Activated T-helper 2 cell treated with anti-CD3 and anti-CD28 coated beads, Interferon-gamma antibody, Interleukin-2, Interleukin-4, amounts not matched to agents 10 μg/mL and 5 μg/mL and 100 μg/mL, durations not matched to agents 14 hours and 24 hours and 36 hours (primary cell): ENCODE measurements around the gene RASGEF1C. TPM values are rescaled to one million over a fixed set of nuclear protein-coding genes. Genes with fewer than 3 reads are reported as not detected.

Source experiments
- DNase-seq: peaks from one replicate; pipeline ENCODE4 v3.0.0; 2021; ENCODE audit warnings: low spot score
- H3K27ac Mint-ChIP-seq: one replicate; pipeline ENCODE4 v1.8.0; 2021; ENCODE audit warnings: mixed read lengths
- H3K27me3 Mint-ChIP-seq: one replicate; pipeline ENCODE4 v1.8.0; 2021; ENCODE audit warnings: low read depth, mixed read lengths
- H3K36me3 Mint-ChIP-seq: one replicate; pipeline ENCODE4 v1.8.0; 2021; ENCODE audit warnings: low read depth, mixed read lengths
- H3K4me1 Mint-ChIP-seq: one replicate; pipeline ENCODE4 v1.8.0; 2021; ENCODE audit warnings: low read depth, mixed read lengths
- H3K4me3 Mint-ChIP-seq: one replicate; pipeline ENCODE4 v1.8.0; 2021; ENCODE audit warnings: low read depth, mild to moderate bottlenecking, moderate library complexity, mixed read lengths
- H3K9me3 Mint-ChIP-seq: one replicate; pipeline ENCODE4 v1.8.0; 2021; ENCODE audit warnings: mixed read lengths
- intact Hi-C: fragments of 100-400 bp; cut with micrococcal nuclease; formaldehyde crosslinking; loops from one replicate; pipeline ENCODE4 v1.15.1; 2023
- total RNA-seq: library from RNA; stranded (reverse); gene quantifications from 2 replicates; pipeline ENCODE4 v1.2.3, GENCODE V29; 2022

RASGEF1C gene
- total RNA-seq, 1 donor from 2014 or later = not detected

- no peaks in the 10 kb centered on the region for H3K36me3 Mint-ChIP-seq
- intact Hi-C loops = no loop called here
- no peak overlapping the region for H3K27ac Mint-ChIP-seq
- H3K4me1 Mint-ChIP-seq = no peaks in the 10 kb centered on the region
- DNase-seq = no peak
- no peaks in the 10 kb centered on the region for H3K27me3 Mint-ChIP-seq
- H3K4me3 Mint-ChIP-seq = no peak overlapping the region
- no peaks in the 10 kb centered on the region for H3K9me3 Mint-ChIP-seq
Measured at GRCh38 chr5:180172447-180173197, 36.4 kb downstream of the RASGEF1C start.

DNA sequence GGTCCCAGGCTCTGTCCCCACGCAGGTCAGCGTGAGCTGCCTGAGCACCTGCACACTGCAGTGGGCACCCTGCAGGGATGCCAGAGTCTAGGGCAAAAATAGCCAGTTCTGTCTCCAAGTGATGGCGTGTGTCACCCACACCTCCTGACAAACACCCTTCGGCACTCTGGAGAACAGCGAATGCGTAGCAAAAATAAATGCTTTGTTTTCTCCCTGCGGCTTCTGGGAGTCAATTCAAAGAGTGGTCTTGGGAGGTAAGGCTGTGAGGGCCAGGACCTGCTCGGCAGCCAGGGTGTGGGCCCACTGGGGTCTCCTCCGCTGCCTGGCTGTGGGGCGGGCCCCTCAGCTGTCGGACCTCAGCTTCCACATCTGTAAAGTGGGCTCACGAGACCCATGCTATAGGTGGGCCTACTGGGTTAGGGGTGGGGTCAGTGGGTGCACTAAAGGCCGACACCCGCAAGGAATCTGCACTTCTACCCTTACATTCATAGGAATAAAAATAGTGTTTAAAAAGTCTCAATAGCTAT lies 37.4 kb downstream of the RASGEF1C start:
- Mint-ChIP-seq H3K9me3 (no peaks in the 10 kb centered on the region), H3K27me3 (no peaks in the 10 kb centered on the region), H3K4me3 (no peak overlapping the region), H3K27ac (no peak overlapping the region), H3K36me3 (no peaks in the 10 kb centered on the region), H3K4me1 (no peaks in the 10 kb centered on the region)
- DNase-seq = no peak
- intact Hi-C loops = no loop called here

DNA sequence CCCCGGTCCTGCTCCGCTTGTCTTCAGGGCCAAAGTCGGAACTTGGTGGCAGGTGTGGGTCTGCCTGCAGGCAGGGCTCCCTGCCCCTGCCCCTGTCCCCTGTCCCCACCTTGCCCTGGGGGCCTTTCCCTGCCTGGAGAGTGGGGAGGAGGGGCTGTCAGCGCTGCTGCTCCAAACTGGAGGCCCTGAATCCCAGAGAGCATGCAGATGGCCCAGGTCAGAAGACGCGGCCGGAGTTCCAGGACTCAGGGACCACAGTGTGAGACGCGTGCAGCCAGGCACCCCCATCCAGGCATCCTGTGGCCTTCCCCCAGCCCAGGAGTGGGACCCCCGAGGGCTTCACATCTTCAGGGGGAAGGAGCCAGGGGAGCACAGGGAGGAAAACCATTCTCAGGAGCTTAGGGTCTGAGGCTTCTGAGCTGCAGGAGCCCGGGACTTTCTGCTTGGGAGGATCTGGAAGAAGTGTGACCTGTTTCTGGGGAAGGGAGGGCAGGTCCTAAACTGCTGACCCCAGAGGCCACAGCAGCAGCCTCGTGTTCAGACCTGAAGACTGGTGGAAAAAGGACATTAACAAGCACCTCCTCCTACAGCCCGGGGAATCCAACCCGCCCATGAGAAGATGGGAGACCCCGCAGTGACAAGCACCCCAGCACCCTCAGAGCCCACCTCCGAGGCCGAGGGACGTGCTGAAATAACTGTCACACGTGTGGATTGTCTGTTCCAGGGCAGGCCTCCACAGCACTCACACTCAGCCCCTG lies 38.0 kb downstream of the RASGEF1C start:
- no peaks in the 10 kb centered on the region for H3K27me3 Mint-ChIP-seq
- no peaks in the 10 kb centered on the region for H3K4me1 Mint-ChIP-seq
- no peak overlapping the region for H3K27ac Mint-ChIP-seq
- H3K4me3 Mint-ChIP-seq = no peak overlapping the region
- no peak for DNase-seq
- intact Hi-C loops = no loop called here
- H3K9me3 Mint-ChIP-seq = no peaks in the 10 kb centered on the region
- no peaks in the 10 kb centered on the region for H3K36me3 Mint-ChIP-seq

DNA sequence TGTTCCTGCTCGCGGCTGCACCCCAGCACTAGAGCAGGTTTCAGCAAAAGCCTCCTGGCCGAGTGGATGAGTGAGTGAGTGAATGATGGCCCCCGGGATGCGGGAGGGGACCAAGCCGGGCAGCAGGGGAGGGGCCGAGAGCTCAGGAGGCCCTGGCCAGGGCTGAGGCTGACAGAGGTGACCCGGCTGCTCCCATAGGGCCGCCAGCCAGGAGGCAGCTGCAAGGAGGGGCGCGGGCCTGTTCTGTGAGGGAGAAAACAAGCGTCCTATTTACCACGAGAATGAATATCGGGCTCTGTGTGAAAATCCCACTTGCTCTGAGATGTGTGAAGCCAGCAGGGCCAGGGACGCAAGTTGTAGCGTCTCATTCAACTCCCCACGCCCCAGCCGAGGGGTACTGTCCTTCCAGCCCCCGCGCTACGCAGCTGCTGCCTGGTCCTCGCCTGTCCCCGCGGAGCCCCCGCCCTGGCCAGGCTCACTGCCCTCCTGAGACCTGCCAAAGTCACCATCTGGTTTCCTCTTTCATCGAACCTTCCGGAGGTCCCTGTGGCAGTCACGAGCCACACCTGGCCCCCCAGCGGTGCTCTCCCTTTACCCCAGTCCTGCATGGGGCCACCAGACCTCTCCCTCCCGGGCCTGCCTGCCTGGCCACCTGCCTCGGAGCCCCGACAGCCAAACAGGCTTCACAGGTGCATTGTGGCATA lies 38.8 kb downstream of the RASGEF1C start:
- Mint-ChIP-seq H3K4me3 (no peak overlapping the region), H3K36me3 (no peaks in the 10 kb centered on the region), H3K27ac (no peak overlapping the region), H3K4me1 (no peaks in the 10 kb centered on the region), H3K27me3 (no peaks in the 10 kb centered on the region), H3K9me3 (no peaks in the 10 kb centered on the region)
- DNase-seq = no peak
- intact Hi-C loops = no loop called here

- intact Hi-C loops = no loop called here
- H3K36me3 Mint-ChIP-seq = no peaks in the 10 kb centered on the region
- no peak for DNase-seq
- peaks cover 5% of the 10 kb centered on the region for H3K27me3 Mint-ChIP-seq
- no peak overlapping the region for H3K27ac Mint-ChIP-seq
- H3K4me1 Mint-ChIP-seq = no peaks in the 10 kb centered on the region
- no peaks in the 10 kb centered on the region for H3K9me3 Mint-ChIP-seq
- H3K4me3 Mint-ChIP-seq = no peak overlapping the region
Measured at GRCh38 chr5:180169248-180170105, 39.5 kb downstream of the RASGEF1C start.

DNA sequence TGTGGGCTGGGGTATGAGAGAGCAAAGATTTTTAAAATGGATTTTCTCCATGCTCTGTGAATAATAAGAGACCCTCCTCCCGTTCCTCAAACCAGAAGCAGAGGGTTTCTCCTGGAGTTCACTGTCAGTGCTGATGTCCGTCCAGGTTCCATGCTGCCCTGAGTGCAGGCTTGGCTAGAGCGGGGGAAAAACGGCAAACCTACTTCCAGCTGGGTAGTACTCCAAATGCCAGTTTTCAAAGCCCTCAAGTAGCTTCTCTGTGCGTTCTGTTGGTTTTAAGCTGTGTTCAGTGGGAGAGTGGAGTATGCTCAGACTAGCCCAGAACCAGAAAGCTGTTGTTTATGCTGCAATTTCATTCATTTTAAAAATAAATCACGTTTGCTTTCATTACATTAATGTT lies 40.3 kb downstream of the RASGEF1C start:
- no peaks in the 10 kb centered on the region for H3K9me3 Mint-ChIP-seq
- no peak overlapping the region for H3K27ac Mint-ChIP-seq
- no peak overlapping the region for H3K4me3 Mint-ChIP-seq
- no peaks in the 10 kb centered on the region for H3K4me1 Mint-ChIP-seq
- H3K36me3 Mint-ChIP-seq = no peaks in the 10 kb centered on the region
- peaks cover 8% of the 10 kb centered on the region for H3K27me3 Mint-ChIP-seq
- intact Hi-C loops = no loop called here
- DNase-seq = no peak

GRCh38 chr5:180166176-180166575 lies 42.8 kb downstream of the RASGEF1C start:
- Mint-ChIP-seq H3K4me3 (no peak overlapping the region), H3K27ac (no peak overlapping the region), H3K9me3 (no peaks in the 10 kb centered on the region), H3K4me1 (no peaks in the 10 kb centered on the region), H3K27me3 (peaks cover 8% of the 10 kb centered on the region), H3K36me3 (no peaks in the 10 kb centered on the region)
- no peak for DNase-seq
- intact Hi-C loops = no loop called here

- DNase-seq = no peak
- Mint-ChIP-seq H3K36me3 (no peaks in the 10 kb centered on the region), H3K4me3 (no peak overlapping the region), H3K4me1 (no peaks in the 10 kb centered on the region), H3K9me3 (no peaks in the 10 kb centered on the region), H3K27me3 (peaks cover 10% of the 10 kb centered on the region), H3K27ac (no peak overlapping the region)
- intact Hi-C loops = no loop called here
Measured at GRCh38 chr5:180162304-180162661, 46.7 kb downstream of the RASGEF1C start.

DNA sequence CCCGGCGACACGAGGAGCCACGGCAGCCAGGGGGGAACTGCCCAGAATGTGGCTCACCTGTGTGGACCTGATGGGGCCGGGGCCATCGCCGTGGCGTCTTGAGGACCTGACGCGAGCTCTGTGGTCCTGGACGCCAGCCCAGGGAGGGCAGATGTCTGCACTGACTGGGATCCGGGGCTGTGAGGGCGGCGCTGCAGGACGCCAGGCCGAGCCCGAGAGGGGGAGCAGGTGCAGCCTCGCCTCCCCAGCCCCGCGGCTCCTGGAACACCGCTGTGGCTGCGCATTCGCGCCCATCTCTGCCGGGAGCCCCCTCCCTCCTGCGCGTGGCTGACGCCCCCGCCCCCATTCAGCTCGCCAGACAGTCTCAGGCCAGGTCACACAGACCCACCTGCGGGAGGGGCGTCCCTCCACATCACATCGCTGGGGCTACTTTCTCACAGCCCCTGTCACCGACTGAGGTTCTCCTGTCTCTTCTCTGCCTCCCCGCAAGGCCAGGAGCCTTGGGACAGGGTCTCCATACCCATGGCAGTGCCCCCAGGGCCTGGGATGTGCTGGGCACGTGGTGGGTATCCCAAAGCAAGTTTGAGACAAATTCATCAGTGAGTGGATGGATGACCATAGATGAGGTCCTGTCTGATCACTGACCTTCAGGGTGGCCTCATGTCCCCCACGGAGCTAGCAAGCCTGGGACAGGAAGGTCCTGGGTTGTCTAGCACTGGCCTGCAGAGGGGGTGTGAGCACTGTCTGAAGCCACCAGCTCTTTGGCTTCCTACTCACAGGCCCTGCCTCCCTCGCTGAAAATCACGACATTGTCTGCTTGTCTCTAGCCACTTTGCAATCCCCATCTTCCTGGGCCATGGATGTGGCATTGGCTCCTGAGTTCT lies 47.3 kb downstream of the RASGEF1C start:
- no peak overlapping the region for H3K4me3 Mint-ChIP-seq
- intact Hi-C loops = no loop called here
- no peak for DNase-seq
- H3K4me1 Mint-ChIP-seq = no peaks in the 10 kb centered on the region
- peaks cover 10% of the 10 kb centered on the region for H3K27me3 Mint-ChIP-seq
- no peaks in the 10 kb centered on the region for H3K9me3 Mint-ChIP-seq
- no peaks in the 10 kb centered on the region for H3K36me3 Mint-ChIP-seq
- H3K27ac Mint-ChIP-seq = no peak overlapping the region

DNA sequence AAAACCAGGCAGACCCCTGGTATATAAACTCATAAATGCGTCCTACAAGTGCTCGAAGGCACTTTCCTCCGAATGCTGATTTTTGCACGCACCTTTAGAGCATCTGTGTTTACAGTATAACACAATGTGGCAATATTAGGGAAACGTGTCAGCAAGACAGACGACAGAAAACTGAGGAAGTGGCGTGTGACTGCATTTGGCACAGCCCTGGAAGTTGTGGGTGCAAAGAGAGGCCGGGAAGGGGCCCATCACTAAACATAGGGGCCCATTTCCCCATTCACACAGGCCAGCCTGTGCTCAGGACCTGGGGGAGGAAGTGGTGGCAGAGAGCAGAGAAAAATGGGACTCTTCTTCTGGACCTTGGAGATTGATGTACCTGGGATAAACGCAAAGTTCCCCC lies 48.2 kb downstream of the RASGEF1C start:
- intact Hi-C loops = no loop called here
- Mint-ChIP-seq H3K4me3 (no peak overlapping the region), H3K36me3 (no peaks in the 10 kb centered on the region), H3K9me3 (no peaks in the 10 kb centered on the region), H3K27ac (no peak overlapping the region), H3K4me1 (no peaks in the 10 kb centered on the region), H3K27me3 (peaks cover 10% of the 10 kb centered on the region)
- no peak for DNase-seq

DNA sequence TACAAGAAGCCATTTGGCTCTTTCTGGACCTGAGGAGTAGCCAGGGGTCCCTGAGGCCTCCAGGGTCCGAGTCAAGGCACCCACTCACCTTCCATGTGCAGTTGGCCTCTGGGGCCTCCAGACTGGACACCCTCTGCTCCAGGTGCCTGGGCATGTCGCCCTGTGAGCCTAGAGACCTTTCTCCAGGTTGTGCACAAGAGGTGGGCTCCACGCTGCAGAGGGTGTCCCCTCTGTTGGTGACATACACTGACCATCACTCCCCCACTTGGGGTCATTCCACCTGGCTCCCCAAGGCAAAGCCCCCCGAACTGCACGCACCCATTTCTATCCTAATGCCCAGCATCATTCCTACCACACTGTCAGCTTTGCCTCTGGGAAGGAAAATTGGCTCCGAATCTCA lies 48.8 kb downstream of the RASGEF1C start:
- intact Hi-C loops = no loop called here
- DNase-seq = no peak
- H3K4me3 Mint-ChIP-seq = no peak overlapping the region
- no peak overlapping the region for H3K27ac Mint-ChIP-seq
- H3K4me1 Mint-ChIP-seq = no peaks in the 10 kb centered on the region
- no peaks in the 10 kb centered on the region for H3K9me3 Mint-ChIP-seq
- no peaks in the 10 kb centered on the region for H3K36me3 Mint-ChIP-seq
- H3K27me3 Mint-ChIP-seq = peaks cover 10% of the 10 kb centered on the region
